IMR-90 (cell line): Measurements from ENCODE around the gene IVL. TPM values are rescaled to one million over a fixed set of nuclear protein-coding genes. Genes with fewer than 3 reads are reported as not detected.

ENCODE experiments used
- ATAC-seq: fragments of 200-7000 bp; cut with Tn5 transposase; 2 replicates; pipeline ENCODE4 v1.9.1; 2020; ENCODE audit warnings: low read depth, mild to moderate bottlenecking, moderate library complexity
- BruUV-seq: library from RNA; stranded (reverse); fragments of 400-500 nt; replicated peaks from 2 replicates; lab custom pipeline; 2021; lab: Mats Ljungman, UMichigan
- CTCF ChIA-PET: fragments of 300-600 bp; formaldehyde crosslinking; extraction: SDS; loops from one replicate; lab custom pipeline; 2021; ENCODE audit warnings: antibody characterized with exemption; lab: Yijun Ruan, JAX
- POLR2A ChIA-PET: fragments of 300-600 bp; sonication (Branson Sonifier 250); formaldehyde crosslinking; loops from one replicate; lab custom pipeline; 2022; ENCODE audit warnings: antibody characterized with exemption; ENCODE audit not compliant: unreplicated experiment; lab: Charles Lee
- DNase-seq: peaks from one replicate; pipeline ENCODE4 v3.0.0; 2013
- H2AFZ ChIP-seq: replicated peaks from 2 replicates; pipeline ENCODE3; 2013; ENCODE audit warnings: low read length, mild to moderate bottlenecking; ENCODE audit not compliant: poor library complexity
- H2AK5ac ChIP-seq: 2 replicates; pipeline ENCODE4 v1.6.1; 2013; ENCODE audit warnings: low read depth, low read length, inconsistent platforms
- H2AK9ac ChIP-seq: replicated peaks from 2 replicates; pipeline ENCODE3; 2013; ENCODE audit warnings: mild to moderate bottlenecking, low read depth, low read length, moderate library complexity; ENCODE audit not compliant: poor library complexity
- H2BK120ac ChIP-seq: 2 replicates; pipeline ENCODE4 v1.6.1; 2013; ENCODE audit warnings: low read depth, low read length, inconsistent platforms
- H2BK15ac ChIP-seq: 3 replicates; pipeline ENCODE4 v1.6.1; 2013; ENCODE audit warnings: low read depth, low read length, inconsistent platforms
- H2BK20ac ChIP-seq: 2 replicates; pipeline ENCODE4 v1.6.1; 2013; ENCODE audit warnings: low read depth, mild to moderate bottlenecking, inconsistent platforms, low read length, moderate library complexity
- H2BK5ac ChIP-seq: 2 replicates; pipeline ENCODE4 v1.6.1; 2013; ENCODE audit warnings: mild to moderate bottlenecking, low read depth, low read length, inconsistent platforms; ENCODE audit not compliant: poor library complexity, severe bottlenecking
- H3K14ac ChIP-seq: replicated peaks from 2 replicates; pipeline ENCODE4 v1.6.1; 2013; ENCODE audit warnings: low read depth, low read length, inconsistent platforms
- H3K18ac ChIP-seq: 2 replicates; pipeline ENCODE4 v1.6.1; 2013; ENCODE audit warnings: low read depth, low read length, control low read depth
- H3K23ac ChIP-seq: 2 replicates; pipeline ENCODE4 v1.6.1; 2013; ENCODE audit warnings: low read depth, low read length, inconsistent platforms
- H3K27ac ChIP-seq: 2 replicates; pipeline ENCODE4 v1.5.1; 2013; ENCODE audit warnings: mild to moderate bottlenecking, control low read depth, low read length; ENCODE audit not compliant: insufficient read depth
- H3K27me3 ChIP-seq: 2 replicates; pipeline ENCODE4 v1.6.1; 2013; ENCODE audit warnings: low read length; ENCODE audit not compliant: control insufficient read depth, insufficient read depth
- H3K36me3 ChIP-seq: 2 replicates; pipeline ENCODE4 v1.6.1; 2013; ENCODE audit warnings: low read length, mixed read lengths; ENCODE audit not compliant: control insufficient read depth, insufficient read depth
- H3K4ac ChIP-seq: 2 replicates; pipeline ENCODE4 v1.6.1; 2013; ENCODE audit warnings: low read depth, low read length, inconsistent platforms
- H3K4me1 ChIP-seq: 2 replicates; pipeline ENCODE4 v1.6.1; 2013; ENCODE audit warnings: low read length, mixed read lengths; ENCODE audit not compliant: control insufficient read depth, insufficient read depth
- H3K4me2 ChIP-seq: 2 replicates; pipeline ENCODE4 v1.6.1; 2013; ENCODE audit warnings: low read depth, mild to moderate bottlenecking, control low read depth, low read length, moderate library complexity
- H3K4me3 ChIP-seq: 2 replicates; pipeline ENCODE4 v1.5.1; 2013; ENCODE audit warnings: low read depth, mild to moderate bottlenecking, control low read depth, low read length, moderate library complexity; ENCODE audit not compliant: insufficient read depth
- H3K56ac ChIP-seq: 2 replicates; pipeline ENCODE4 v1.6.1; 2013; ENCODE audit warnings: low read length, inconsistent platforms; ENCODE audit not compliant: insufficient read depth; ENCODE audit errors: extremely low read depth
- H3K79me1 ChIP-seq, 2 experiments: 2 replicates each; pipeline ENCODE4 v1.6.1; 2013; ENCODE audit warnings: low read length in 2 of 2, inconsistent platforms in 1 of 2, low read depth in 1 of 2
- H3K9ac ChIP-seq: 2 replicates; pipeline ENCODE4 v1.6.1; 2013; ENCODE audit warnings: low read depth, low read length, control low read depth
- H3K9me1 ChIP-seq: 2 replicates; pipeline ENCODE4 v1.6.1; 2013; ENCODE audit warnings: low read length, inconsistent platforms; ENCODE audit not compliant: insufficient read depth
- H3K9me3 ChIP-seq: 2 replicates; pipeline ENCODE4 v1.6.1; 2013; ENCODE audit warnings: low read length; ENCODE audit not compliant: control insufficient read depth, insufficient read depth
- H4K20me1 ChIP-seq: 2 replicates; pipeline ENCODE4 v1.6.1; 2013; ENCODE audit warnings: low read length, inconsistent platforms; ENCODE audit not compliant: insufficient read depth
- H4K5ac ChIP-seq: 2 replicates; pipeline ENCODE4 v1.6.1; 2013; ENCODE audit warnings: mild to moderate bottlenecking, low read depth, low read length, control low read depth
- H4K8ac ChIP-seq, 2 experiments: 2 replicates each; pipeline ENCODE4 v1.6.1; 2013; ENCODE audit warnings: low read depth in 2 of 2, low read length in 2 of 2, control low read depth in 1 of 2, inconsistent platforms in 1 of 2
- H4K91ac ChIP-seq: 2 replicates; pipeline ENCODE4 v1.6.1; 2013; ENCODE audit warnings: low read depth, low read length, inconsistent platforms; ENCODE audit not compliant: insufficient read depth
- FOS ChIP-seq: fragments of 150-350 bp; IDR thresholded peaks from 2 replicates; pipeline ENCODE4 v1.6.1; 2016; ENCODE audit warnings: low read depth, low read length
- MAZ ChIP-seq: IDR thresholded peaks from 2 replicates; pipeline ENCODE4 v1.6.1; 2012; ENCODE audit warnings: low read depth, mild to moderate bottlenecking, low read length, improper control_type of control experiment, moderate library complexity, borderline replicate concordance
- POLR2A ChIP-seq: IDR thresholded peaks from 2 replicates; pipeline ENCODE4 v1.6.1; 2012; ENCODE audit warnings: mild to moderate bottlenecking, low read depth, low read length
- dilution Hi-C: fragments of 300-500 bp; cut with HindIII; formaldehyde crosslinking; loops from one replicate; pipeline ENCODE4 v1.14.3; 2018; ENCODE audit warnings: low sequenced_read_pairs; ENCODE audit not compliant: unreplicated experiment
- in situ Hi-C: fragments of 300-500 bp; cut with MboI; formaldehyde crosslinking; loops from 3 replicates; pipeline ENCODE4 v1.14.3; 2019; ENCODE audit warnings: low sequenced_read_pairs, inconsistent platforms, mixed read lengths
- intact Hi-C: fragments of 100-400 bp; cut with micrococcal nuclease; formaldehyde crosslinking; loops from 2 replicates; pipeline ENCODE4 v1.10.0; 2022
- polyA plus RNA-seq, 3 experiments: library from polyadenylated mRNA; depleted of rRNA; stranded (reverse); fragments of >200 nt; gene quantifications; 2 replicates each; pipeline ENCODE4 v1.2.3, GENCODE V29; 2012; ENCODE audit warnings: low replicate concordance in 1 of 3
- total RNA-seq: library from RNA; depleted of rRNA; stranded (reverse); fragments of >200 nt; gene quantifications from 2 replicates; pipeline ENCODE4 v1.2.3, GENCODE V29; 2012
- TF ChIP-seq, protein P1 (sequence below): conservative IDR thresholded peaks from 2 replicates; pipeline ENCODE4 v1.5.1; 2012; ENCODE audit warnings: mild to moderate bottlenecking, low read depth, low read length, improper control_type of control experiment

IVL gene
- total and polyA plus RNA-seq, 2 of the 4 experiments (the other 2 are of a cell fraction): not detected

DNA sequence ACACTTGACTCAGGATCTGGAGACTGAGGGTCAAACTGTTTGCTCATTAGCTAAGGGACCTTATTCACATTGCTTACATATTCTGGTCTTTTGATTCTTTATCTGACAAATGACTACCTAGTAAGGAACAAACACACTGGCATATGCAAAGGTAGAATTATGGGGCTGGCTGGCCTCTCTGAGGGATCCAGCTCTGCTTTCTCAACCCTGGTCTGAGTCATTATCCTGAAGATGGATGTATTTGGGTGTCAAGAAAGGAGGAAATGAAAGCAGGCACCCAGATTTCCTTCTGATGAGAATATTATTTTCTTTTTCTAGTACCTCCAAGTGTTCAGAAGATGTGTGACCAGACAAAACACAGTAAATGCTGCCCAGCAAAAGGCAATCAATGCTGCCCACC is 24.3 kb upstream of the IVL start:
- BruUV-seq: no TSS peak
- Histone ChIP-seq H2BK5ac (no peak overlapping the region), H3K27ac (no peak overlapping the region), H2BK20ac (no peak overlapping the region), H3K56ac (no peak overlapping the region), H3K9ac (no peak overlapping the region), H3K9me3 (no peaks in the 10 kb centered on the region), H3K4me2 (no peak overlapping the region), H2AK9ac (no peak overlapping the region), H4K20me1 (no peaks in the 10 kb centered on the region), H3K23ac (no peak overlapping the region), H3K18ac (no peak overlapping the region), H3K14ac (no peak overlapping the region), H3K4ac (no peak overlapping the region), H4K8ac (no peak overlapping the region), H3K36me3 (no peaks in the 10 kb centered on the region), H2BK15ac (no peak overlapping the region), H3K27me3 (no peaks in the 10 kb centered on the region), H2BK120ac (no peak overlapping the region), H3K9me1 (no peaks in the 10 kb centered on the region), H4K5ac (no peak overlapping the region), H2AFZ (no peak overlapping the region), H3K79me1 (no peaks in the 10 kb centered on the region), H4K91ac (no peak overlapping the region), H2AK5ac (no peak overlapping the region), H3K4me1 (no peaks in the 10 kb centered on the region), H3K4me3 (no peak overlapping the region)
- dilution Hi-C loops (no loop called here), in situ Hi-C loops (no loop called here), intact Hi-C loops (no loop called here)
- DNase-seq (no peak), ATAC-seq (no peak)
- TF ChIP-seq MAZ (no peak), FOS (no peak), POLR2A (no peak)
- TF ChIP-seq, protein P1, sequence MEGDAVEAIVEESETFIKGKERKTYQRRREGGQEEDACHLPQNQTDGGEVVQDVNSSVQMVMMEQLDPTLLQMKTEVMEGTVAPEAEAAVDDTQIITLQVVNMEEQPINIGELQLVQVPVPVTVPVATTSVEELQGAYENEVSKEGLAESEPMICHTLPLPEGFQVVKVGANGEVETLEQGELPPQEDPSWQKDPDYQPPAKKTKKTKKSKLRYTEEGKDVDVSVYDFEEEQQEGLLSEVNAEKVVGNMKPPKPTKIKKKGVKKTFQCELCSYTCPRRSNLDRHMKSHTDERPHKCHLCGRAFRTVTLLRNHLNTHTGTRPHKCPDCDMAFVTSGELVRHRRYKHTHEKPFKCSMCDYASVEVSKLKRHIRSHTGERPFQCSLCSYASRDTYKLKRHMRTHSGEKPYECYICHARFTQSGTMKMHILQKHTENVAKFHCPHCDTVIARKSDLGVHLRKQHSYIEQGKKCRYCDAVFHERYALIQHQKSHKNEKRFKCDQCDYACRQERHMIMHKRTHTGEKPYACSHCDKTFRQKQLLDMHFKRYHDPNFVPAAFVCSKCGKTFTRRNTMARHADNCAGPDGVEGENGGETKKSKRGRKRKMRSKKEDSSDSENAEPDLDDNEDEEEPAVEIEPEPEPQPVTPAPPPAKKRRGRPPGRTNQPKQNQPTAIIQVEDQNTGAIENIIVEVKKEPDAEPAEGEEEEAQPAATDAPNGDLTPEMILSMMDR: no peak
- POLR2A ChIA-PET: no interaction called here
- CTCF ChIA-PET: no interaction called here
